Adipocyte (in vitro differentiated cells): ENCODE results near the gene FGF18.

Experiments
- DNase-seq: peaks from one replicate; pipeline ENCODE4 v3.0.0-alpha.2; 2015; ENCODE audit warnings: low read depth
- H3K27me3 ChIP-seq: replicated peaks from 2 replicates; pipeline ENCODE4 v1.7.0; 2013; ENCODE audit warnings: mild to moderate bottlenecking, low read length, moderate library complexity; ENCODE audit not compliant: control insufficient read depth, insufficient read depth
- H3K36me3 ChIP-seq: 2 replicates; pipeline ENCODE4 v1.7.0; 2013; ENCODE audit warnings: low read length, mild to moderate bottlenecking, moderate library complexity; ENCODE audit not compliant: control insufficient read depth, insufficient read depth, severe bottlenecking
- H3K4me1 ChIP-seq: 2 replicates; pipeline ENCODE4 v1.7.0; 2013; ENCODE audit warnings: mild to moderate bottlenecking, low read length, moderate library complexity; ENCODE audit not compliant: control insufficient read depth, insufficient read depth
- H3K4me3 ChIP-seq: 2 replicates; pipeline ENCODE4 v1.7.0; 2013; ENCODE audit warnings: mild to moderate bottlenecking, low read length, moderate library complexity
- H3K9ac ChIP-seq: 2 replicates; pipeline ENCODE4 v1.7.0; 2013; ENCODE audit warnings: mild to moderate bottlenecking, low read length, moderate library complexity
- H3K9me3 ChIP-seq: 2 replicates; pipeline ENCODE4 v1.7.0; 2013; ENCODE audit warnings: mild to moderate bottlenecking, low read length, moderate library complexity; ENCODE audit not compliant: control insufficient read depth

FGF18 gene

DNA sequence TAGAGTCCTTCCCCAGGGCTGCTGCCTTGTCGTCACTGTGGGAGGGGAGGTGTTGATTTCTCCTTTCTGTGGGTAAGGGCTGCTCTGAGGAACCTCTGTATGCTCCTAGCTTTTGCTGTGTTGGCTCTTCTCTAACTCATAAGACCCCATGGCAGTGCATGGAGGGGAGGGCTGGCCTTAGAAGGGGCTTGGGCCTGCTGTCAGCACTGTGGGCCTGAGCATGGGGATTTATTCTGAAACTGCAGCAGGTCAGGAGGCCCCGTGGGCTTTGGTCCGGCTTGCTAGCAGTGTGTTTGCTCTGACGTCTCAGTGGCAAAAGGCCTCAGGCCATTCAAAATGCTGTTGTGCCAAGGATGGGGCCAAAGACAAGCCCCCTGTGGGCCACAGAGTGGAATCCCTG, 6.8 kb downstream of the FGF18 start:
- no peak for DNase-seq
- no peak overlapping the region for H3K4me3 ChIP-seq
- H3K36me3 ChIP-seq: no peaks in the 10 kb centered on the region
- H3K9me3 ChIP-seq: no peaks in the 10 kb centered on the region
- H3K27me3 ChIP-seq: no peaks in the 10 kb centered on the region
- peaks cover 3% of the 10 kb centered on the region for H3K4me1 ChIP-seq
- no peak overlapping the region for H3K9ac ChIP-seq

DNA sequence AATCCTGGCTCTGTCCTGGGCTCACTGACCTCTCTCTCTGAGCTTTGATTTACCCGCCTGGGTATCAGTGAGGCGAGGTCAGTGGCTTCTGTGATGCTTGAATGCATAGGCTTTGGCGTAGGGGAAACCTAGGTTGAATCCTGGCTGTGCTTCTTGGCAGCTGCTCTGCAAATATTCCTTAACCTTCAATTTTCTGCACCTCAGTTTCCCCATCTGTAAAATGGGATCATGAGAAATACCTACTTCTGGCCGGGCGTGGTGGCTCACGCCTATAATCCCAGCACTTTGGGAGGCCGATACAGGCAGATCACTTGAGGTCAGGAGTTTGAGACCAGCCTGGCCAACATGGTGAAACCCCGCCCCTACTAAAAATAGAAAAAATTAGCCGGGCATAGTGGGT, 7.2 kb downstream of the FGF18 start:
- Histone ChIP-seq H3K4me3 (no peak overlapping the region), H3K9ac (no peak overlapping the region), H3K4me1 (no peaks in the 10 kb centered on the region), H3K27me3 (no peaks in the 10 kb centered on the region), H3K9me3 (no peaks in the 10 kb centered on the region), H3K36me3 (no peaks in the 10 kb centered on the region)
- DNase-seq: no peak

DNA sequence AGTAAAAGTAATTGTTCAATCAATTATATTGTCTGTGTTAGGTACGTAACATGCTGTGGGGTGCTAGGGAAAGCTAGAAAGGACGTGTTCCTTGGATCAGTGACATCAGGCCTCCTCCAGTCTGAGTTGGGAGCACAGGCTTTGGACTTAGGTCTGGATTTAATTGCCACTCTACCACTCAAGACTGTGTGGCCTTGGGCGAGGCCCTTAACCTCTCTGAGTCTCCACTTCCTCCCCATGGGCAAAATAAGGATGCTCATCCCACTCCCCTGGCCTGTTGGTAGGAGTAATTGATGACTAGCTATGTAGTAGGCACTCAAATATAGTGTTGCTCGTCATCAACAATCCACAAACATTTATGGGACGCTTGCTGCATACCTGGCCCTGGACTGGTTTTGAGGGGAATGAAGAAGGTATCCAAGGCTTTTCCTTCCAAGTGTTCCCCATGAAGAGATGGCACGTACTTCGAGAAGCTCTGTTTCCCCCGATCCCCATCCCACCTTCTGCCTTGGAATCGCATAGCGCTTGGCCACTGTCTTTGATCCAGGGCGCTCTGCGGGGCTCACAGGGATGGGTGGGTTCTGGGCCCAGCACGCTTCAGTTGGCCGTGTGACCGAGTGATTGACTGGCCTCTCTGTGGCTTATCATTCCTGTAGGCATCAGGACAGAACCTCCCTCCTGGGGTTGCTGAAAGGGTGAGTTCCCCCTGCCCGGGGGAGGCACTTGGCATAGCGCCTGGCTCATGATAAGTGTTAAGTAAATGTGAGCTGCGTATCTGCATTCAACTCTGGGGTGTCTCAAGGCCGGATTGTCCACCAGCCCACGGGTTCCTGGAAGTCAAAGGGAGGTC, 8.1 kb downstream of the FGF18 start:
- H3K27me3 ChIP-seq: no peaks in the 10 kb centered on the region
- no peak overlapping the region for H3K9ac ChIP-seq
- H3K9me3 ChIP-seq: no peaks in the 10 kb centered on the region
- no peaks in the 10 kb centered on the region for H3K36me3 ChIP-seq
- H3K4me3 ChIP-seq: no peak overlapping the region
- H3K4me1 ChIP-seq: no peaks in the 10 kb centered on the region
- DNase-seq: no peak

DNA sequence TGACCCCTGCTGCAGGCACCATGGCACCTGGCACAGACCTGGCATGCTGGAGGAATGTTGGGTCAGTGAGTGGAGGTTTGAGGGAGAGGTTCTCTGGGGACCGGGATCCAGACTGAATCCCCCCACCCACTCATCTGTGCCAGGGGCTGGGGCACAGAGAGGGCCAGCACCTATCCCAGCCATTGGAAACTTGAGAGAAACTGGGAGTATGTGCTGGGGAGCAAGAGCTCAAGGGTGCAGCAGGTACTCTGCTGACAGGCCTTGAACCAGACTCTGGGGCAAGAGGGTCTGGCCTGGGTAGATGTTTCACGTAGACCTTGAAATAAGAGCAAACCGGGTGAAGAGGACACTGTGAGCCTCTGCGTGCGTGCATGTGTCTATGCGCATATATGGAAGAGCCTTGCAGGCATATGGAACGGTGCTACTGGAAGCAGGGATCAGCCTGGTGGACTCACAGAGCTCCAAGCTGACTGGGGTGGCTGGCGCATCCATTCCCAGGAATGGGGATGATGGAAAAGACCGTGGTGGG, 8.8 kb downstream of the FGF18 start:
- Histone ChIP-seq H3K4me1 (no peaks in the 10 kb centered on the region), H3K9ac (no peak overlapping the region), H3K9me3 (no peaks in the 10 kb centered on the region), H3K27me3 (no peaks in the 10 kb centered on the region), H3K36me3 (no peaks in the 10 kb centered on the region), H3K4me3 (no peak overlapping the region)
- no peak for DNase-seq

GRCh38 chr5:171428809-171429542, 9.5 kb downstream of the FGF18 start:
- no peak for DNase-seq
- Histone ChIP-seq H3K36me3 (no peaks in the 10 kb centered on the region), H3K9ac (no peak overlapping the region), H3K4me1 (no peaks in the 10 kb centered on the region), H3K9me3 (no peaks in the 10 kb centered on the region), H3K4me3 (no peak overlapping the region), H3K27me3 (no peaks in the 10 kb centered on the region)

DNA sequence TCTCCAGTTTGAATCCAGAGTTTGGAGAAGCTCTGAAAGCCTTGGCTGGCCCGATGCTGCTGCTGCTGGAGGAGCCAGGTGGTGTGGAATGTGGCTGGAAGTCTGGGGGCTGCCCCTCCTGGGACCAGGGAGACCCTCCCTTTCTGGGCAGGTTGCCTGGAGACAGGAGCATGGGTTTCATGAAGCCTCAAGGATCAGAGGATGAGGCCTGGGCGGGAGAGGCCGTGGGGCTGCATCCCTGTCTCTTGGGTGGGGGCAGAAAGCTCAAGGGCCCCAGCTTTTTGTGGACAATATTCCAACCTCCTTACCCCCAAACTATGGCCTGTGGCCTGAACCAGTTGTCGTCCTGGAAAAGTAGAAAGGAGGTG, 10.1 kb downstream of the FGF18 start:
- Histone ChIP-seq H3K36me3 (no peaks in the 10 kb centered on the region), H3K9ac (no peak overlapping the region), H3K9me3 (no peaks in the 10 kb centered on the region), H3K27me3 (no peaks in the 10 kb centered on the region), H3K4me3 (no peak overlapping the region), H3K4me1 (no peaks in the 10 kb centered on the region)
- DNase-seq: no peak

- DNase-seq: no peak
- Histone ChIP-seq H3K9ac (no peak overlapping the region), H3K36me3 (no peaks in the 10 kb centered on the region), H3K9me3 (no peaks in the 10 kb centered on the region), H3K4me1 (no peaks in the 10 kb centered on the region), H3K4me3 (no peak overlapping the region), H3K27me3 (no peaks in the 10 kb centered on the region)
These were observed 11.9 kb downstream of the FGF18 start for GRCh38 chr5:171431251-171431777.

GRCh38 chr5:171432076-171432475, 12.6 kb downstream of the FGF18 start:
- Histone ChIP-seq H3K27me3 (no peaks in the 10 kb centered on the region), H3K9me3 (no peaks in the 10 kb centered on the region), H3K4me3 (no peak overlapping the region), H3K4me1 (no peaks in the 10 kb centered on the region), H3K36me3 (no peaks in the 10 kb centered on the region), H3K9ac (no peak overlapping the region)
- no peak for DNase-seq

- Histone ChIP-seq H3K4me1 (no peaks in the 10 kb centered on the region), H3K9me3 (no peaks in the 10 kb centered on the region), H3K4me3 (no peak overlapping the region), H3K9ac (no peak overlapping the region), H3K36me3 (no peaks in the 10 kb centered on the region), H3K27me3 (no peaks in the 10 kb centered on the region)
- DNase-seq: no peak
These were observed 13.3 kb downstream of the FGF18 start for GRCh38 chr5:171432583-171433351.

- Histone ChIP-seq H3K9ac (no peak overlapping the region), H3K4me3 (no peak overlapping the region), H3K4me1 (no peaks in the 10 kb centered on the region), H3K36me3 (no peaks in the 10 kb centered on the region), H3K9me3 (no peaks in the 10 kb centered on the region), H3K27me3 (no peaks in the 10 kb centered on the region)
- DNase-seq: no peak
These were observed 13.9 kb downstream of the FGF18 start for GRCh38 chr5:171433352-171433698.
